SK-N-SH (cell line): ENCODE measurements around the gene RBM33. TPM values are rescaled to one million over a fixed set of nuclear protein-coding genes. Genes with fewer than 3 reads are reported as not detected.

Experiments
- CTCF ChIA-PET: fragments of 300-600, 350-600 bp; formaldehyde crosslinking; extraction: SDS; loops from one replicate; lab custom pipeline; 2021; lab: Yijun Ruan, JAX
- POLR2A ChIA-PET: fragments of 350-600 bp; sonication (Branson Sonifier 250); formaldehyde crosslinking; extraction: SDS; loops from one replicate; lab custom pipeline; 2020; ENCODE audit warnings: antibody characterized with exemption, inconsistent platforms; lab: Yijun Ruan, JAX
- DNase-seq: peaks from one replicate; pipeline ENCODE4 v3.0.0; 2012
- H2AFZ ChIP-seq: fragments of 200-600 bp; sonication (generic); 2 replicates; pipeline ENCODE4 v1.8.1; 2016; ENCODE audit warnings: antibody characterized with exemption, mild to moderate bottlenecking, low read depth
- H3F3A ChIP-seq: fragments of 200-600 bp; sonication (generic); replicated peaks from 2 replicates; pipeline ENCODE3; 2016; ENCODE audit warnings: antibody characterized with exemption, mild to moderate bottlenecking; ENCODE audit not compliant: insufficient read depth
- H3K27ac ChIP-seq, 2 experiments: fragments of 200-500 bp in 1 of 2; fragments of 200-600 bp in 1 of 2; sonication (Bioruptor generic) in 1 of 2; sonication (generic), shearing (Covaris generic) in 1 of 2; 2 replicates each; pipeline versions ENCODE4 v1.5.1 to v1.6.1; 2014 to 2016; ENCODE audit warnings: low read depth in 2 of 2, inconsistent platforms in 1 of 2, low read length in 1 of 2, mild to moderate bottlenecking in 1 of 2, mixed read lengths in 1 of 2
- H3K27me3 ChIP-seq: fragments of 200-600 bp; sonication (generic), shearing (Covaris generic); 2 replicates; pipeline ENCODE4 v1.6.1; 2016; ENCODE audit warnings: mixed run types; ENCODE audit not compliant: insufficient read depth
- H3K36me3 ChIP-seq, 2 experiments: fragments of 200-500 bp in 1 of 2; fragments of 200-600 bp in 1 of 2; sonication (Bioruptor generic) in 1 of 2; sonication (generic) in 1 of 2; replicated peaks in 1 of 2; 2 replicates each; pipeline versions ENCODE3 to v1.5.1; 2014 to 2016; ENCODE audit warnings: low read length in 1 of 2, mild to moderate bottlenecking in 1 of 2; ENCODE audit not compliant: insufficient read depth in 2 of 2, control insufficient read depth in 1 of 2
- H3K4me1 ChIP-seq, 2 experiments: fragments of 200-500 bp in 1 of 2; fragments of 200-600 bp in 1 of 2; sonication (Bioruptor generic) in 1 of 2; sonication (generic), shearing (Covaris generic) in 1 of 2; 2 replicates each; pipeline versions ENCODE4 v1.5.1 to v1.6.1; 2014 to 2016; ENCODE audit warnings: low read depth in 1 of 2, low read length in 1 of 2, mixed run types in 1 of 2; ENCODE audit not compliant: insufficient read depth in 2 of 2, control insufficient read depth in 1 of 2
- H3K4me2 ChIP-seq: fragments of 200-600 bp; sonication (generic), shearing (Covaris generic); 2 replicates; pipeline ENCODE4 v1.6.1; 2017; ENCODE audit warnings: mixed run types
- H3K4me3 ChIP-seq, 2 experiments: fragments of 200-500 bp in 1 of 2; fragments of 200-600 bp in 1 of 2; sonication (Bioruptor generic) in 1 of 2; sonication (generic), shearing (Covaris generic) in 1 of 2; 2 replicates each; pipeline versions ENCODE4 v1.5.1 to v1.8.1; 2014 to 2016; ENCODE audit warnings: low read depth in 2 of 2, inconsistent platforms in 1 of 2, low read length in 1 of 2, mild to moderate bottlenecking in 1 of 2, mixed read lengths in 1 of 2, moderate library complexity in 1 of 2
- H3K79me2 ChIP-seq: fragments of 200-600 bp; sonication (generic); 2 replicates; pipeline ENCODE4 v1.8.1; 2017; ENCODE audit warnings: mild to moderate bottlenecking; ENCODE audit not compliant: insufficient read depth
- H3K9ac ChIP-seq: fragments of 200-600 bp; sonication (generic); 2 replicates; pipeline ENCODE4 v1.6.1; 2017; ENCODE audit warnings: mixed run types
- H3K9me2 ChIP-seq: fragments of 200-600 bp; sonication (generic); 2 replicates; pipeline ENCODE4 v1.6.1; 2017; ENCODE audit warnings: mixed run types
- H3K9me3 ChIP-seq: fragments of 200-600 bp; sonication (generic); 2 replicates; pipeline ENCODE4 v1.6.1; 2017; ENCODE audit warnings: mixed run types, mild to moderate bottlenecking, moderate library complexity
- H4K20me1 ChIP-seq: fragments of 200-600 bp; sonication (generic); 2 replicates; pipeline ENCODE4 v1.6.1; 2017; ENCODE audit warnings: mild to moderate bottlenecking, mixed run types; ENCODE audit not compliant: insufficient read depth
- CHD2 ChIP-seq: fragments of 150-350 bp; IDR thresholded peaks from 2 replicates; pipeline ENCODE4 v1.6.1; 2018; ENCODE audit warnings: low read length; ENCODE audit not compliant: partially characterized antibody
- ELF1 ChIP-seq: IDR thresholded peaks from 2 replicates; pipeline ENCODE4 v1.4.0; 2012
- FOSL2 ChIP-seq: IDR thresholded peaks from 2 replicates; pipeline ENCODE4 v1.4.0; 2012; ENCODE audit warnings: low read depth, mild to moderate bottlenecking, moderate library complexity, borderline replicate concordance
- FOXM1 ChIP-seq: IDR thresholded peaks from 2 replicates; pipeline ENCODE4 v1.4.0; 2012; ENCODE audit warnings: low read depth, mild to moderate bottlenecking
- GATA2 ChIP-seq: sonication (generic); formaldehyde crosslinking; IDR thresholded peaks from 2 replicates; pipeline ENCODE4 v1.5.0; 2020; ENCODE audit warnings: mild to moderate bottlenecking, missing genetic modification reagents
- IRF3 ChIP-seq: fragments of 150-350 bp; IDR thresholded peaks from 2 replicates; pipeline ENCODE4 v1.6.1; 2016; ENCODE audit warnings: mild to moderate bottlenecking, low read depth, low read length
- JUND ChIP-seq: IDR thresholded peaks from 2 replicates; pipeline ENCODE4 v1.4.0; 2012
- MEF2A ChIP-seq: IDR thresholded peaks from 2 replicates; pipeline ENCODE4 v1.4.0; 2012; ENCODE audit warnings: low read depth, borderline replicate concordance
- NRF1 ChIP-seq: IDR thresholded peaks from 2 replicates; pipeline ENCODE4 v1.6.1; 2012; ENCODE audit warnings: low read depth, mild to moderate bottlenecking, low read length
- RAD21 ChIP-seq: IDR thresholded peaks from 2 replicates; pipeline ENCODE4 v1.6.1; 2012; ENCODE audit warnings: mild to moderate bottlenecking, low read length
- RCOR1 ChIP-seq: fragments of 150-350 bp; IDR thresholded peaks from 2 replicates; pipeline ENCODE4 v1.6.1; 2017; ENCODE audit warnings: antibody characterized with exemption, low read length
- RFX5 ChIP-seq: IDR thresholded peaks from 2 replicates; pipeline ENCODE4 v1.6.1; 2012; ENCODE audit warnings: mild to moderate bottlenecking, improper control_type of control experiment, low read length
- RXRA ChIP-seq: IDR thresholded peaks from 2 replicates; pipeline ENCODE4 v1.4.0; 2012; ENCODE audit warnings: low read depth, mild to moderate bottlenecking, borderline replicate concordance
- SIN3A ChIP-seq: IDR thresholded peaks from 2 replicates; pipeline ENCODE4 v1.6.1; 2012; ENCODE audit warnings: low read depth, mild to moderate bottlenecking, low read length, moderate library complexity, borderline replicate concordance
- TAF1 ChIP-seq: IDR thresholded peaks from 2 replicates; pipeline ENCODE4 v1.6.1; 2012; ENCODE audit warnings: low read depth, mild to moderate bottlenecking, low read length, moderate library complexity, borderline replicate concordance
- YY1 ChIP-seq: IDR thresholded peaks from 2 replicates; pipeline ENCODE4 v1.4.0; 2012; ENCODE audit warnings: low read depth, mild to moderate bottlenecking
- WGBS: methylation state at CpG from one replicate; pipeline ENCODE4 v1.1.6; 2017; ENCODE audit warnings: low lambda C conversion rate; 5-methylcytosine and 5-hydroxymethylcytosine counted together
- polyA plus RNA-seq, 3 experiments: library from polyadenylated mRNA; depleted of rRNA; stranded (reverse); fragments of >200 nt; gene quantifications; 2 replicates each; pipeline ENCODE4 v1.2.3, GENCODE V29; 2012
- TF ChIP-seq, protein P1 (sequence below): IDR thresholded peaks from 2 replicates; pipeline ENCODE4 v1.4.0; 2012; ENCODE audit warnings: low read depth
- TF ChIP-seq, protein P2 (sequence below): fragments of 200-600 bp; sonication (generic); IDR thresholded peaks from 2 replicates; pipeline ENCODE4 v1.6.1; 2017; ENCODE audit warnings: antibody characterized with exemption, mild to moderate bottlenecking, moderate library complexity

Gene RBM33
- polyA plus RNA-seq, 1 of the 3 experiments (the other 2 are of a cell fraction): 13.8 TPM

GRCh38 chr7:155775691-155776090 lies 131.2 kb downstream of the RBM33 start (continued):
- TF ChIP-seq FOXM1 (no peak), GATA2 (CRISPR knock-in tag) (no peak), NRF1 (no peak), FOSL2 (no peak)
- TF ChIP-seq, protein P1, sequence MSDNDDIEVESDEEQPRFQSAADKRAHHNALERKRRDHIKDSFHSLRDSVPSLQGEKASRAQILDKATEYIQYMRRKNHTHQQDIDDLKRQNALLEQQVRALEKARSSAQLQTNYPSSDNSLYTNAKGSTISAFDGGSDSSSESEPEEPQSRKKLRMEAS: no peak

- no peak overlapping the region for H3K27ac ChIP-seq
- no peak overlapping the region for H3K4me2 ChIP-seq
- WGBS: 92% methylated on average over 8 of the region's 8 CpGs
- H3K79me2 ChIP-seq: no peaks in the 10 kb centered on the region
- H3K9me2 ChIP-seq: no peaks in the 10 kb centered on the region
- H3K27me3 ChIP-seq: no peaks in the 10 kb centered on the region
- H4K20me1 ChIP-seq: no peaks in the 10 kb centered on the region
- TF ChIP-seq ELF1: no peak
- no peak for TF ChIP-seq IRF3
- TF ChIP-seq YY1: no peak
- TF ChIP-seq NRF1: no peak
- TF ChIP-seq JUND: no peak
- TF ChIP-seq TAF1: no peak
- TF ChIP-seq, protein P1: no peak
- DNase-seq: no peak
- H3K4me1 ChIP-seq: peaks cover 0 to 8% of the 10 kb centered on the region in 2 experiments; a peak in 1 of 4 replicates
- peaks cover 38 to 94% of the 10 kb centered on the region in 2 experiments for H3K36me3 ChIP-seq
- H3K4me3 ChIP-seq: no peak overlapping the region
- H3K9ac ChIP-seq: no peak overlapping the region
- H2AFZ ChIP-seq: no peak overlapping the region
- H3F3A ChIP-seq: no peaks in the 10 kb centered on the region
- H3K9me3 ChIP-seq: no peaks in the 10 kb centered on the region
- CTCF ChIA-PET: interaction anchor here (1.0 to 1.9 kb wide), 6 partner anchors 8 to 242 kb away, joined by 3 to 8 read pairs (median 5); no protein-coding TSS in a partner anchor
- POLR2A ChIA-PET: no interaction called here
Measured at GRCh38 chr7:155776606-155777005, 132.1 kb downstream of the RBM33 start.

- no peaks in the 10 kb centered on the region for H4K20me1 ChIP-seq
- H3K9me3 ChIP-seq: no peaks in the 10 kb centered on the region
- no peak overlapping the region for H3K27ac ChIP-seq
- H3K27me3 ChIP-seq: no peaks in the 10 kb centered on the region
- H2AFZ ChIP-seq: no peak overlapping the region
- CTCF ChIA-PET: interaction anchor here (0.7 to 1.9 kb wide), 3 partner anchors 11 to 851 kb away, joined by 3 to 18 read pairs (median 3); no protein-coding TSS in a partner anchor
- H3K9me2 ChIP-seq: no peaks in the 10 kb centered on the region
- TF ChIP-seq RCOR1: no peak
- no peak for TF ChIP-seq RAD21
- TF ChIP-seq SIN3A: no peak
- TF ChIP-seq CHD2: no peak
- TF ChIP-seq, protein P2, sequence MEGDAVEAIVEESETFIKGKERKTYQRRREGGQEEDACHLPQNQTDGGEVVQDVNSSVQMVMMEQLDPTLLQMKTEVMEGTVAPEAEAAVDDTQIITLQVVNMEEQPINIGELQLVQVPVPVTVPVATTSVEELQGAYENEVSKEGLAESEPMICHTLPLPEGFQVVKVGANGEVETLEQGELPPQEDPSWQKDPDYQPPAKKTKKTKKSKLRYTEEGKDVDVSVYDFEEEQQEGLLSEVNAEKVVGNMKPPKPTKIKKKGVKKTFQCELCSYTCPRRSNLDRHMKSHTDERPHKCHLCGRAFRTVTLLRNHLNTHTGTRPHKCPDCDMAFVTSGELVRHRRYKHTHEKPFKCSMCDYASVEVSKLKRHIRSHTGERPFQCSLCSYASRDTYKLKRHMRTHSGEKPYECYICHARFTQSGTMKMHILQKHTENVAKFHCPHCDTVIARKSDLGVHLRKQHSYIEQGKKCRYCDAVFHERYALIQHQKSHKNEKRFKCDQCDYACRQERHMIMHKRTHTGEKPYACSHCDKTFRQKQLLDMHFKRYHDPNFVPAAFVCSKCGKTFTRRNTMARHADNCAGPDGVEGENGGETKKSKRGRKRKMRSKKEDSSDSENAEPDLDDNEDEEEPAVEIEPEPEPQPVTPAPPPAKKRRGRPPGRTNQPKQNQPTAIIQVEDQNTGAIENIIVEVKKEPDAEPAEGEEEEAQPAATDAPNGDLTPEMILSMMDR: no peak
- no peak for TF ChIP-seq RXRA
- TF ChIP-seq, protein P1: no peak
- TF ChIP-seq MEF2A: no peak
- no peak for TF ChIP-seq RFX5
- TF ChIP-seq, all 33 proteins: peak for 0
- Histone ChIP-seq H3K4me1 (peaks cover 0 to 7% of the 10 kb centered on the region in 2 experiments; a peak in 1 of 4 replicates), H3K79me2 (no peaks in the 10 kb centered on the region), H3K4me2 (no peak overlapping the region), H3K36me3 (peaks cover 25 to 93% of the 10 kb centered on the region in 2 experiments), H3K4me3 (no peak overlapping the region), H3K9ac (no peak overlapping the region), H3F3A (no peaks in the 10 kb centered on the region)
- WGBS: 90% methylated on average over 6 of the region's 6 CpGs
- DNase-seq: no peak
- POLR2A ChIA-PET: no interaction called here
Measured at GRCh38 chr7:155778349-155778748, 133.9 kb downstream of the RBM33 start.
